KMS-11 (cell line): ENCODE results near the gene CECR2.

Experiments used
- H2AFZ ChIP-seq: fragments of 200-600 bp; sonication (generic); 2 replicates; pipeline ENCODE4 v1.6.1; 2016; ENCODE audit warnings: antibody characterized with exemption, mixed run types, low read depth
- H3K27ac ChIP-seq: fragments of 200-600 bp; sonication (generic); 2 replicates; pipeline ENCODE4 v1.6.1; 2016; ENCODE audit warnings: mild to moderate bottlenecking, mixed run types
- H3K27me3 ChIP-seq: fragments of 200-600 bp; sonication (generic); 2 replicates; pipeline ENCODE4 v1.6.1; 2017; ENCODE audit warnings: mild to moderate bottlenecking, low read depth, mixed run types, moderate library complexity; ENCODE audit not compliant: insufficient read depth
- H3K36me3 ChIP-seq: fragments of 200-600 bp; sonication (generic); 2 replicates; pipeline ENCODE4 v1.6.1; 2017; ENCODE audit warnings: mild to moderate bottlenecking, mixed run types; ENCODE audit not compliant: insufficient read depth
- H3K4me1 ChIP-seq: fragments of 200-600 bp; sonication (generic); 2 replicates; pipeline ENCODE4 v1.6.1; 2016; ENCODE audit warnings: mild to moderate bottlenecking, low read depth, mixed run types; ENCODE audit not compliant: poor library complexity, severe bottlenecking
- H3K4me2 ChIP-seq: fragments of 200-600 bp; sonication (generic); 2 replicates; pipeline ENCODE4 v1.7.0; 2016; ENCODE audit warnings: mild to moderate bottlenecking, mixed run types
- H3K4me3 ChIP-seq: fragments of 200-600 bp; sonication (generic); IDR thresholded peaks from 2 replicates; pipeline ENCODE4 v1.6.1; 2017; ENCODE audit warnings: low read depth, low read length, mixed read lengths; ENCODE audit not compliant: insufficient read depth
- H3K79me2 ChIP-seq: fragments of 200-600 bp; sonication (generic); 2 replicates; pipeline ENCODE4 v1.6.1; 2016; ENCODE audit warnings: low read depth, mixed run types; ENCODE audit not compliant: insufficient read depth
- H3K9ac ChIP-seq: fragments of 200-600 bp; sonication (generic); 2 replicates; pipeline ENCODE4 v1.6.1; 2016; ENCODE audit warnings: mild to moderate bottlenecking, mixed run types
- H4K20me1 ChIP-seq: fragments of 200-600 bp; sonication (generic); 2 replicates; pipeline ENCODE4 v1.6.1; 2016; ENCODE audit warnings: mild to moderate bottlenecking, mixed run types; ENCODE audit not compliant: insufficient read depth
- TF ChIP-seq, protein P1 (sequence below): fragments of 200-600 bp; sonication (generic); conservative IDR thresholded peaks from 2 replicates; pipeline ENCODE4 v1.6.1; 2017; ENCODE audit warnings: low read depth, mild to moderate bottlenecking, antibody characterized with exemption, low read length, moderate library complexity, mixed read lengths

Gene CECR2

DNA sequence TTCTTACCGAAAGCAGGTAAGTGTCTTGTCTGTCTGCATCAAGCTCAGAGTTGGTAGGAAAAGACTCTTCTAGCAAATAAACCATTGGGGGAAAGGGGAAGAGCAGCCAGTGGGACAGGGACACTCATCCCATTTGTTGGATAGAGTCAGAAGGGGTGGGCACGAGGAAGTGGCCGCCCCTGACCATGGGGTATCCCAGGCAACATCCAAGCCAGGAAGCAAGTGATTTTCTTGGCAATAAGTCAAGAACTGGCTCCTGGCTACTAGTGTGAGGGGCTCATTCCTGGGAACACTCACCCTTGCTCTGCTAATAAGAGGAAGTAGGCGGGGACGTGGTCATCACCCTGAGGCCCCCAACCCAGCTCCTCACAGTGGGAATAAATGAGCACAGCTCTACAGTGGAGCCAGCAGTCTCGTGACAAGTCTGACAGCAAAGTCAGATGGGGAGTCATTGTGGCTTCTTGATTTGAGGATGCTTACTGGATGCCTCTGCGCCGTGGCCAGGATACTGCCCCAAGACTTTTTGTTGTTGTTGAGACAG, 200.8 kb downstream of the CECR2 start:
- Histone ChIP-seq H2AFZ (no peak overlapping the region), H4K20me1 (no peaks in the 10 kb centered on the region), H3K27ac (no peak overlapping the region), H3K9ac (no peak overlapping the region), H3K4me2 (no peak overlapping the region), H3K79me2 (no peaks in the 10 kb centered on the region), H3K4me3 (no peak overlapping the region), H3K36me3 (no peaks in the 10 kb centered on the region), H3K4me1 (no peaks in the 10 kb centered on the region), H3K27me3 (no peaks in the 10 kb centered on the region)
- TF ChIP-seq, protein P1, sequence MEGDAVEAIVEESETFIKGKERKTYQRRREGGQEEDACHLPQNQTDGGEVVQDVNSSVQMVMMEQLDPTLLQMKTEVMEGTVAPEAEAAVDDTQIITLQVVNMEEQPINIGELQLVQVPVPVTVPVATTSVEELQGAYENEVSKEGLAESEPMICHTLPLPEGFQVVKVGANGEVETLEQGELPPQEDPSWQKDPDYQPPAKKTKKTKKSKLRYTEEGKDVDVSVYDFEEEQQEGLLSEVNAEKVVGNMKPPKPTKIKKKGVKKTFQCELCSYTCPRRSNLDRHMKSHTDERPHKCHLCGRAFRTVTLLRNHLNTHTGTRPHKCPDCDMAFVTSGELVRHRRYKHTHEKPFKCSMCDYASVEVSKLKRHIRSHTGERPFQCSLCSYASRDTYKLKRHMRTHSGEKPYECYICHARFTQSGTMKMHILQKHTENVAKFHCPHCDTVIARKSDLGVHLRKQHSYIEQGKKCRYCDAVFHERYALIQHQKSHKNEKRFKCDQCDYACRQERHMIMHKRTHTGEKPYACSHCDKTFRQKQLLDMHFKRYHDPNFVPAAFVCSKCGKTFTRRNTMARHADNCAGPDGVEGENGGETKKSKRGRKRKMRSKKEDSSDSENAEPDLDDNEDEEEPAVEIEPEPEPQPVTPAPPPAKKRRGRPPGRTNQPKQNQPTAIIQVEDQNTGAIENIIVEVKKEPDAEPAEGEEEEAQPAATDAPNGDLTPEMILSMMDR, result no peak

DNA sequence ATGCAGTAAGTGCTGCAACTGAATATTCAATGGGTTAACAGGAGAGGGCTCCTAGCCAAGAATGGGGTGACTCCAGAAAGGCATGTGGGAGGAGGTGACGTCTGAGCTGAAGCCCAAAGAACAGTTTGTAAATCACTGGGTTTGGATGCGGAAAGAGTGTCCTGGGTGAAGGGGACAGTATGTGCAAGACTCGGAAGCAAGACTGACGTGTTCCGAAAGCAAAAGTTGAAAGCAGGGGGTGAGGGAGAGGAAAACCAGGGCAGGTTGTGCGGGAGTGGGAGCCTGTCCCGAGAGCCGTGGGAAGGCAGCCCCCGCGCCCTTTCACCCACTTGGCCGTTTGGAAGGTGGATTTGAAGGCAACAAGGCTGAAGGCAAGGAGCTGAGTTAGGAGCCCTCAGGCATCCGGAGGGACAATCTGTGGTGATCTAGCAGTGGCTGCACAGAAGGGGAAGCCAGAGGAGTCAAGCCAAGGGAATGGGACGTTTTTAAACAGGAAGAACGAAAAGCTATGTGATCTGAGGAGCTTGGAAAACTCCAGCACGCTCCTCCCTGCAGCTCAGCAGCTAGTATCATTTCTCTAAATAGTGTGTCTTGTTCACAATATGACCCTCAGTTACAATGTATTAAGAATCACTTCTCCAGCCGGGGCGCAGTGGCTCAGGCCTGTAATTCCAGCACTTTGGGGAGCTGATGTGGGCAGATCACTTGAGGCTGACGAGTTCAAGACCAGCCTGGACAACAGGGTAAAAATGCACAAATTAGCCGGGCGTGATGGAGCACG, 201.8 kb downstream of the CECR2 start:
- Histone ChIP-seq H3K4me3 (no peak overlapping the region), H3K79me2 (no peaks in the 10 kb centered on the region), H3K27me3 (no peaks in the 10 kb centered on the region), H3K4me1 (no peaks in the 10 kb centered on the region), H3K27ac (no peak overlapping the region), H3K9ac (no peak overlapping the region), H3K36me3 (no peaks in the 10 kb centered on the region), H2AFZ (no peak overlapping the region), H3K4me2 (no peak overlapping the region), H4K20me1 (no peaks in the 10 kb centered on the region)
- TF ChIP-seq, protein P1, result no peak

- Histone ChIP-seq H3K4me2 (no peak overlapping the region), H3K4me3 (no peak overlapping the region), H3K4me1 (no peaks in the 10 kb centered on the region), H3K79me2 (no peaks in the 10 kb centered on the region), H3K9ac (no peak overlapping the region), H4K20me1 (no peaks in the 10 kb centered on the region), H3K27me3 (no peaks in the 10 kb centered on the region), H3K27ac (no peak overlapping the region), H3K36me3 (no peaks in the 10 kb centered on the region), H2AFZ (no peak overlapping the region)
- TF ChIP-seq, protein P1, result no peak
These were observed 205.9 kb downstream of the CECR2 start for GRCh38 chr22:17575151-17575550.

DNA sequence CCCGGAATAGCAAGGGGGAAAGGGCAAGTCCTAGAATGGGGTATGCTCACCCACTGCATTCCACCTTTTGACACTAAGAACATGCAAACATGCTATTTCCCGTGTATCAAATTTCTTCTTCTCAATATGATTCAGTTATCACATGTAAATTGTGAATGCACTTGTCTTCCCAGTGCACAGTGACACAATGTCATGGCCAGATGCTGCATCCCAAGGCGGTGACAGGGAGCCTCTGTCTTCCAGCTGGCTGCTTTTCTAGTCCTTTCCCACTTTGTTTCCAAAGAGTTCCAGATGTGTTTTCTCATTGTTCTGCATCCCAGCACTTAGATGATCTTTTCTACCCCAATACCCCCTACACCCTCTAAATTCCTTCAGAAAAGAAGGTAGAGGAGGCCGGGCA, 206.4 kb downstream of the CECR2 start:
- Histone ChIP-seq H3K79me2 (no peaks in the 10 kb centered on the region), H3K4me3 (no peak overlapping the region), H3K4me1 (no peaks in the 10 kb centered on the region), H3K27ac (no peak overlapping the region), H3K4me2 (no peak overlapping the region), H2AFZ (no peak overlapping the region), H3K36me3 (no peaks in the 10 kb centered on the region), H4K20me1 (no peaks in the 10 kb centered on the region), H3K27me3 (no peaks in the 10 kb centered on the region), H3K9ac (no peak overlapping the region)
- TF ChIP-seq, protein P1, result no peak
